GM19324 (cell line): Measurements from ENCODE around the gene PRDM15.
"Not testable (repeated sequence)": the region's sequence is repeated elsewhere in the genome, so short reads cannot be mapped to it uniquely, and the experiment has no call there.

Source experiments
- ATAC-seq: cut with Tn5 transposase; IDR thresholded peaks from one replicate; pipeline ENCODE4 v1.9.1; 2021; ENCODE audit warnings: mild to moderate bottlenecking, moderate library complexity; ENCODE audit not compliant: unreplicated experiment, low FRiP score

PRDM15 gene

GRCh38 chr21:41786509-41786987 is 92.6 kb downstream of the PRDM15 start:
- ATAC-seq, result no peak

GRCh38 chr21:41785262-41785661 is 93.9 kb downstream of the PRDM15 start:
- not testable (repeated sequence) for ATAC-seq

- ATAC-seq, result no peak
Measured at GRCh38 chr21:41784456-41785102, 94.6 kb downstream of the PRDM15 start.

- no peak for ATAC-seq
Measured at GRCh38 chr21:41783476-41784180, 95.5 kb downstream of the PRDM15 start.

- ATAC-seq, result no peak
Measured at GRCh38 chr21:41781050-41781410, 98.1 kb downstream of the PRDM15 start.

GRCh38 chr21:41780337-41781049 is 98.7 kb downstream of the PRDM15 start:
- no peak for ATAC-seq

- no peak for ATAC-seq
Measured at GRCh38 chr21:41779659-41780058, 99.5 kb downstream of the PRDM15 start.

GRCh38 chr21:41778930-41779600 is 100.1 kb downstream of the PRDM15 start:
- ATAC-seq, result no peak

GRCh38 chr21:41777951-41778815 is 101.0 kb downstream of the PRDM15 start:
- no peak for ATAC-seq

GRCh38 chr21:41776778-41777177 is 102.4 kb downstream of the PRDM15 start:
- ATAC-seq, result no peak

GRCh38 chr21:41775149-41775472 is 104.0 kb downstream of the PRDM15 start:
- ATAC-seq, result no peak

GRCh38 chr21:41774467-41775148 is 104.5 kb downstream of the PRDM15 start:
- no peak for ATAC-seq

- ATAC-seq, result no peak
Measured at GRCh38 chr21:41772351-41773080, 106.6 kb downstream of the PRDM15 start.

- ATAC-seq, result no peak
Measured at GRCh38 chr21:41771625-41771945, 107.6 kb downstream of the PRDM15 start.

GRCh38 chr21:41770901-41771624 is 108.1 kb downstream of the PRDM15 start:
- no peak for ATAC-seq

- no peak for ATAC-seq
Measured at GRCh38 chr21:41769933-41770332, 109.2 kb downstream of the PRDM15 start.

GRCh38 chr21:41769521-41769920 is 109.6 kb downstream of the PRDM15 start:
- no peak for ATAC-seq

- ATAC-seq, result no peak
Measured at GRCh38 chr21:41769111-41769510, 110.0 kb downstream of the PRDM15 start.
